GM19023 (cell line): ENCODE data around the gene ACSF3.

Experiments used
- ATAC-seq: cut with Tn5 transposase; IDR thresholded peaks from one replicate; pipeline ENCODE4 v1.9.1; 2021; ENCODE audit warnings: mild to moderate bottlenecking, moderate library complexity; ENCODE audit not compliant: unreplicated experiment

The ACSF3 gene

DNA sequence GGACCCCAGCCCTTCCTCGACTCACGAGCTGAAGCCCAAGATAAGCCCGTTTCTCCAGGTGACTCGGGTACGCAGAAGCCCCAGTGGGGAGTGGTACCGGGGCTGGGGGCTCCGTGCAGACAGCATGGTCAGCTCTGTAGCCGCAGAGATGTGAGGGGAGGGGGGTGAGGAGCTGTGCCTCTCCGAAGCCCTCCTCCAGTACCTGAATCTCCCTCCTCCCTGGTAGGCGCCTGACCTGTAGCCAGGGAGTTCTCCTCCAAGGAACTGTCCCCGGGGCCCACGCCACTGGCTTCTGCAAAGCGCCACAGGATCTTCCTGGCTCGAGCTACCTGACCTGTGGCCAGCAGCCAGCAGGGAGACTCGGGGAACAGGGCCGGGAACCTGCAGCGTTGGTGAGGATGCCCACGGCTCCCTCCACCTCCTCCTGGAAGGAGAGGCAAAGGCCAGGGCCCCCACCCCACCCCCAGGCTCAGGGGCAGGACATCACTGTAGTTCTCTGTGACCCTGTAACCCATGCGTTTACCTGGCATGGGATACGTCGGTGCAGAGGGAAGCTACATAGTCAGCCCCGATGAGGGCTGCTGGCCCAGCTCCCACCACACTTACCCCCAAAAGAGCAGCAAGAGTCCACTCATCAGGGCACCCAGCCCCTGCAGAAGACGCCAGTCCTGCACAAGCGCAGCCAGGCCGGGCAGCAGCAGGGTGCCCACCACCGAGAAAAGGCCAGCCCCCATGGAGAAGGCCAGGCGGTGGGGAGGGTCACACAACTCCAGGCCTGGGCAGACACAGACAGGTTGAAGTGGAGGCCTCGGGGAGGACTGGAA is 105.0 kb downstream of the ACSF3 start:
- ATAC-seq, result no peak

DNA sequence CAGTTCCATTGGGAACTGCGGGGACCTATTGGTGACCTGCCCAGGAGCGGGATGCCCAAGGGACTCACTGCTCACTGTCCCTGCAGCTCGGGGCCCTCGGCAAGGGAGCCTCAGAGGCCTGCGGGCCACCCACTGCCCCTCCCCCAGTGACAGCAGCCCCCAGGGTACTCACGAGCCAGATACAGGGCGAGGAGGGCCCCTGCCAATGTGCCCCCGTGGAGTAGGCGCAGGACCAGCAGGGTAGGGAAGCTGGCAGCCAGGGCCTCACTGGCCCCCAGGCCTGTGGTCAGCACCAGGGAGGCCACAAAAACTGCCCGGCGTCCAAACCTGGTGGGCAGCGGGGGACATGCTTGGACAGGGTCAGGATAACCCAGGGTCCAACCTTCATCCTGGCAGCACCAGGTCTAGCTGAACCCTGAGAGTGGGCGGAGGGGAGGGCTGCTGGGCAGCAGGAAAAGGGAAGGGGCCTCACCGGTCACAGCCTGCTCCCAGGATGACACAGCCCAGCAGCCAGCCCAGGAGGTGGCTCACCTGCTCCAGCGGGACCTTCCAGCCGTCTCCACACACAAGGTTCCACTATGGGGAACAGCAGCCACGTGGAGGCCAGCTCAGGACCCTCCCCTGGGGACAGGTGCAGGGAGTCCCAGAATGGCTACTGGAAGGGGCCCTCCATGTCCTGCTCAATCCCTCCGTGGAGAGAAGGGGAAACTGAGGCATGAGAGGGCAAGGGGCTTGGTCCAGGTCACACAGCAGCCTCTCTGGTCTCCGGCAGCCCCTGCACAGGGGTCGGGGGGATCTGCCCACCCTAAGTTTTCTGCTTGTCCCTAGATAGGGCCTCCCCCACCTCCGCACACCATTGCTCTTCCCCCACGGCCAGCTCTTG is 105.8 kb downstream of the ACSF3 start:
- ATAC-seq, result no peak

DNA sequence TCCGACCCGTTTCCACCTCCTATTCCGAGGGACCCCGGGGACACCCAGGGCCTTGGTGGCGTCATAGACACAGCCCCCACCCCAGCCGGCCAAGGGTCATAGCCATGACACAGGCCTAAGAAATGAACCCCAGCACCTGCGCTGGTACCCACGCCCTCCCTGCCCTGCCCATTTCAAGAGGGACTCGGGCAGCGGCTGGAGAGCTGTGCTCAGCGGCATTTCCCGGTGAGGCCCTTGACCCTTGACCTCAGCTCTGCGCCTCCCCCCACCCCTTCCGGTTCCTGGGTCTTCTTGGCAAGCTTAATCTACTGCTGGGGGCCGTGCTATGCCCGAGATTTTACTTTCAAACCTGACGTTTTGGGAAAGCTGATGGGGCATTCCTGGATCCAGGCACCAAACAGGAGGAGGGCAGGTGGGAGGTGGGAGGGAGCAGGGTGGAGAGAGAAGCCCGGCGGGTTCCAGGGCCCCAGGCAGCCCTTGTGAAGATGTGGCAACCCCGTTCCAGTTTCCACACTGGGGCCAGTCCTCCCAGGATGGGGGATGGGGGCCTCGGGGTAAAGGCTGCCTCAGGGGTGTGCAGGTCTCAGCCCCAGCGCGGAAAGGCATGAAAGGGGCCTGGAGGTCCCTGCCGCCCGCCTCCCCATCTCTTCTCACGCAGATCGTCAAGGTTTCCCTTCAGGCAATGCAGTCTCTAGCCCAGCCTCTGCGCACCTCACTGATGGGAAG is 106.6 kb downstream of the ACSF3 start, which contains the start of gene SLC22A31:
Gene SLC22A31, minus strand, starts transcription at position 414 of the 726 bp plus-strand sequence. Its CDS starts 36 bp downstream, at position 378.
- ATAC-seq, result no peak

DNA sequence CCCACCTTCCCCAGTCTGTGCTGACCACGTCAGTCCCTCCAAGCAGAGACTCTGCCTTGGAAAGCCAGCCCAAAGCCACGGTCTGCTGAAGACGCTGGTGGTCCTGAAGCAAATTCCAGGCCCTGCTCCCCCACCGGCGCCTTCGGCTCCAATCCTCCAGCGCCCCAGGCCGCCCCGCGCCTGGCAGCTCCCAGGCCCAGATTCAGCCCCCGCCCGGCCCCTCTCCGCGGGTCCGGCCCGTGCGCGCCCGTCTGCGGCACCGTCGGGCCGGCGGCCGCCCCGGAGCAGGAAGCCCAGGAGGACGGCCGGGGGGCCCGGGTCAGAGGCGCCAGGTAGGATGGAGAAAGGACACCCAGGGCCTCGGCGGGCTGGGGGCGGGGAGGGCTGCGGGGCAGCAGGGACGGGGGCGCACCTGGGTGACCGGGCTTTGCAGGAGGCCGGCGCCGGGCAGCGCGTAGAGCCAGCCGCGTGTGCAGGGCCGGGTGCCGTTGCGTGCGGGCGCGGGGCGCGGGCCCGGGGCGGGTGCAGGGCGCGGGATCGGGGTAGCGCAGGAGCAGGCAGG is 107.3 kb downstream of the ACSF3 start:
- no peak for ATAC-seq

DNA sequence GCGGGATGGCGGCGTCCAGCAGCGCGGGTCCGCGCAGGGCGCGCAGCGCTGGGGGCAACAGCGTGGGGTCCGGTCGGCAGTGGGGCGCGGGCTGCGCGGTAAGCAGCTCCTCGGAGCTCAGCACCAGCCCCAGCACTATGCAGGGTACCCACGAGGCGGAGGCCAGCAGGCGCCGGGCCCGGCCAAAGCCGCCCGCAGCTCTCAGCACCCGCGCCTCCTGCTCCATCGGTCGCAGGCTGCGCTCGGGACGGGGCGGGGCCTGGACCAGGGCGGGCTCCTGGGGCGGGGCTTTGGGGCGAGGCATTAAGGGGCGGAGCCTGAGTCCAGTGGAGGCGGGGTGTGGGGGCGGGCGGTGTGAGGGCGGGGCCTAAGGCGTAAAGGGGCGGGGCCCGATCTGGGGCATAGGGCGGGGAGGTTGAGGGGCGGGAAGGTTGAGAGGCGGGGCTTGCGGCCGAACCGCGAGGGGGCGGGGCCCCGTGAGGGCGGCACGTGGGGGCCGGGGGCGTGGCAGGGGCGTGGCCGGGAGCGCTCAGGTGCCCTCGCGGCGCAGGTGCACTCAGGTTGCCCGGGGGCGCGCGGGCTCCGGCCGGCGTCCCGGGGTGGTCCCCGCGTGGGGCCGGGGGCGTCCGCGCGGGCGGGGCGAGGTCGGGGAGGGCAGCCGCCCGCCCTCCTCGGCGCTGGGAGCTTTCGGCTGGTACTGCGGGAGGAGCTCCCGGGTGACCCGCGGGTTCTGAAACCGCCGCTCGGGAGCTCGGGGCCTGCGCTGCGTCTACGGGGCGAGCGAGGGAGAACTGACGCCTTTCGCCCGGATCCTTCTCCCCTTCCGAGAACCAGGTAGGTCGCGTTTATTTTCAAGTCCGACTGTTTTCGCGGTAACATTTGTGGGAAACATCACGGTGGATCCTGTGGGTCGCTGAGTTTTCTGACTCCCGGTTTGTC is 108.1 kb downstream of the ACSF3 start:
- no peak for ATAC-seq

DNA sequence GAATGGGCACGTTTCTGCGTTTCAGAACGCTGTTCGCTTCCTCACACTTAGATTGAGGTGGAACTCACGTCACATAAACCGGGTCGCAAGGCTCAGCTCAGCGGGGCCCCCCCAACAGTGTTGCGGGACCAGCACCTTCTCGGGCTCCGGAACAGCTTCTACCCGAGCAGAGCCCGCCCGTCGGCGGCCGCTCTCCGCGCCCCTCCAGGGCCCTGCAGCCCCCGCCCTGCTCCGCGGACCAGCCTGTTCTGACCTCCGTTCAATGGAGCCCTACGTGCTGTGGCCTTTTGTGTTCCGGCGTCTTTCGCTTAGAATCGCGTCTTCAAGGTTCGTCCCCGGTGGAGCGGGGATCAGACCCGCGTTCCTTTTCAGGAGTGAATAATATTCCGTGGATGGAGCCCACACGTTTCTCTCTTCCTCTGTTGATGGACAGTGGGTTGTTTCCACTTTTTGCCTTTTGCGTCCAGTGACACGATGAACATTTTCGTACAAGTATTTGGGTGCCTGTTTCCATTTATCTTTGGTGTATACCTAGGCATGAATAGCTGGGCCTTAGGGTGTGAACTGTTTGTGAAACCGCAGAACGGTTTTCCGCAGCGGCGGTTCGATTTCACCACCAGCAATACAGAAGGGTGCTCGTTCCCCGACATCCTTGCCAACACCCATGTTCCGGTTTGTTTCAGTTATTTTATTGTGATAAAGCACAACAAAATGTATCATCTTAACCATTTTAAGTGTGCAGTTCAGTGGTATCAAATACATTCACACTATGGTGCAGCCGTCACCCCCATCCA is 109.0 kb downstream of the ACSF3 start:
- ATAC-seq, result no peak
